Smooth muscle cell of the brain vasculature (primary cell): ENCODE data around the gene RABL2A.
"Not testable (repeated sequence)": the region's sequence is repeated elsewhere in the genome, so short reads cannot be mapped to it uniquely, and the experiment has no call there.

Experiments
- DNase-seq: peaks from one replicate; pipeline ENCODE4 v3.0.0-alpha.2; 2012; ENCODE audit warnings: low read depth, low spot score

Gene RABL2A

DNA sequence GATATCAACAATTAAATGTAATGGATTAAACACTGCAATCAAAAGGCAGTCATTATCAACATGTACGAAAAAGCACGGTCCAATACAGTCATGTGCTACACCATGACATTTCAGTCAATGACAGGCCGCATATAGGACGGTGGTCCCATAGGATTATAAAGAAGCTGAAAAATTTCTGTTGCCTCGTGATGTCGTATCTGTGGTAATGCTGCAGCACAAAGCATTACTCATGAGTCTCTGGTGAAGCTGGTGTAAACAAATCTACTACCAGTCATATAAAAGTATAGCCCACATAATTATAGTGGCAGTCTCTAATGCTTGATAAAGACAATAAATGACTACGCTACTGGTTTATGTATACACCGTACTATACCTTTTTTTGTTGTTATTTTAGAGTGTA lies 58.4 kb downstream of the RABL2A start:
- DNase-seq: no peak

DNA sequence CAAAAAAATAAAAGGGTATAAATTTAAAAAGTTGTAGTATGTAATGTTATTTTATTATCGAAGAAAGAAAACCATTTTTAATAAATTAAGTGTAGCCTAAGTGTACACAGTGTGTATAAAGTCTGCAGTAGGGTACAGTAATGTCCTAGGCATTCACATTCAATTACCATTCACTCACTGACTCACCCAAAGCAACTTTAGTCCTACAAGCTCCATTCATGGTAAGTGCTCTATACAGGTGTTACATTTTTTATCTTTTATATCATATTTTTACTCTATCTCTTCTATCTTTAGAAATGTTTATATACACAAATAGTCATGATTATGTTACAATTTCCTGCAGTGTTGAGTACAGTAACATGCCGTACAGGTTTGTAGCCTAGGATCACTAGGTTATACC lies 59.5 kb downstream of the RABL2A start:
- DNase-seq: no peak

GRCh38 chr2:113690871-113691270 lies 63.8 kb downstream of the RABL2A start:
- not testable (repeated sequence) for DNase-seq
